GM19455 (cell line): ENCODE data around the gene KPNA5.

Experiments used
- ATAC-seq: cut with Tn5 transposase; IDR thresholded peaks from one replicate; pipeline ENCODE4 v1.9.1; 2021; ENCODE audit not compliant: unreplicated experiment

KPNA5 gene

GRCh38 chr6:116783852-116784251 lies 102.8 kb downstream of the KPNA5 start:
- no peak for ATAC-seq
